Right cardiac atrium (tissue), 5 donors: Measurements from ENCODE around the gene ATP6V1G3. TPM values are rescaled to one million over a fixed set of nuclear protein-coding genes. Genes with fewer than 3 reads are reported as not detected.
A peak's percentile ranks its signal among the peaks of the same experiment; 100 is the strongest.

Experiments used
- ATAC-seq, 2 donors: fragments of 200-7000 bp; cut with Tn5 transposase; one replicate each; pipeline versions ENCODE4 v1.8.0 to v1.9.1; 2020; ENCODE audit warnings: moderate library complexity in 2 of 2, mild to moderate bottlenecking in 1 of 2
- DNase-seq, 3 donors: peaks; one replicate each; pipeline ENCODE4 v3.0.0-alpha.2; 2020
- H3K27ac ChIP-seq: one replicate; pipeline ENCODE4 v1.5.1; 2013; ENCODE audit warnings: mild to moderate bottlenecking, low read length, control low read depth, moderate library complexity
- H3K27me3 ChIP-seq: one replicate; pipeline ENCODE4 v1.6.1; 2013; ENCODE audit not compliant: control insufficient read depth, insufficient read depth
- H3K4me1 ChIP-seq: one replicate; pipeline ENCODE4 v1.6.1; 2013; ENCODE audit warnings: low read length; ENCODE audit not compliant: control insufficient read depth, insufficient read depth
- H3K4me3 ChIP-seq: one replicate; pipeline ENCODE4 v1.5.1; 2013; ENCODE audit warnings: low read length, control low read depth
- H3K9me3 ChIP-seq: one replicate; pipeline ENCODE4 v1.6.1; 2013; ENCODE audit warnings: low read length; ENCODE audit not compliant: control insufficient read depth
- WGBS: extraction: QIAGEN DNeasy Blood & Tissue Kit; methylation state at CpG from one replicate; pipeline ENCODE4 v1.1.7; 2013; 5-methylcytosine and 5-hydroxymethylcytosine counted together
- intact Hi-C, 4 donors: fragments of 100-400 bp; cut with DNase I; formaldehyde crosslinking; loops; one replicate each; pipeline versions ENCODE4 v1.11.0 to v1.14.0; 2022 to 2023
- polyA plus RNA-seq: library from polyadenylated mRNA; stranded (reverse); fragments of 200-250 nt; gene quantifications from one replicate; pipeline ENCODE4 v1.2.3, GENCODE V29; 2013
- total RNA-seq, 4 donors: library from RNA; stranded (reverse); fragmentation: NEBNext Ultra II Directional; extraction: Animal tissue kit (Norgen Biotek cat#: 25700); gene quantifications; one replicate each; pipeline ENCODE4 v1.2.1, GENCODE V29; 2021
- donor health status: healthy with polysubstance abuse.
- donor health status: DM: no; HTN: yes; CAD: no.
- donor health status: DM: no; HTN: no; CAD: no.
- donor health status: DM: no; HTN: yes; CAD: no; lungs with severe emphysema.
- donor health status: DM: yes; HTN: yes; CAD: no.

Gene ATP6V1G3
- total and polyA plus RNA-seq, 5 donors: not detected

DNA sequence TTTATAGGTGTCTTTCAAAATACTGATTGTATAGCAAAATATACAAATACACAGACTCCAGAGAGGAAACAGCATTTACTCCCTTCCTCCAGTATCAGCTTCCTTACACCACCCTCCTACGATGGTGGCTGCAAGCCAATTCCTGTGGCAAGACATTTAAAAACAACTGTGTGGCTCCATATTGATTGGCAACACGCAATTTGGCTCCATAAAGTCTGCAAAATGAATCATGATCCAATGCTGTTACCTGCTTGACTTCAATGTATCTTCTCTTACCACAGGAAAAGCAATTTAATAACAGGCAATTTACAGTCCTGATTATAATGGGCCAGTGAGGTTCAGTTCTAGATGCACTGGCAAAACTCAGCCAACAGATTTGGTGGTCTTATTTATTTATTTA, 19.7 kb upstream of the ATP6V1G3 start:
- WGBS: 30% methylated on average over 2 of the region's 2 CpGs
- H3K4me1 ChIP-seq: no peaks in the 10 kb centered on the region
- ATAC-seq (no peak), DNase-seq (peak in 2 of 3 donors; percentile 25 to 72)
- no peak overlapping the region for H3K27ac ChIP-seq
- no peaks in the 10 kb centered on the region for H3K9me3 ChIP-seq
- H3K4me3 ChIP-seq: no peak overlapping the region
- intact Hi-C loops: no loop called here
- H3K27me3 ChIP-seq: no peaks in the 10 kb centered on the region

GRCh38 chr1:198559362-198559761, 18.9 kb upstream of the ATP6V1G3 start:
- no peak overlapping the region for H3K4me3 ChIP-seq
- no peaks in the 10 kb centered on the region for H3K27me3 ChIP-seq
- H3K27ac ChIP-seq: no peak overlapping the region
- DNase-seq (no peak), ATAC-seq (no peak)
- H3K4me1 ChIP-seq: no peaks in the 10 kb centered on the region
- intact Hi-C loops: no loop called here
- H3K9me3 ChIP-seq: no peaks in the 10 kb centered on the region

DNA sequence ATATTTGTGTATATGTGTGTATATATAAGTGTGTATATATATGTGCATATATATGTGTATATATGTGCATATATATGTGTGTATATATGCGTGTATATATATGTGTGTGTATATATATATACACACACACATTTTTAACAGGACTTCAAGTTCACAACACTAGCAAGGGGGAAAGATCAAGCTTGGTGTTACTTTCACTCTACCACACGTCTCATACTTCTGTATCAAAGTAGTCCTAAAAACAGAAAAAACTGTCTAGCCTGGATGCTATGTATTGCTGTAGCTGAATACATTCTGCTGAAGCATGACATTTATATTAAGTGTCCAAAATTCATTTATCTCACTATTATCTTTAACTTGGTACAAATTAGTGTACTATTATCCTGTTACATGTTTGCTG, 17.9 kb upstream of the ATP6V1G3 start:
- H3K4me1 ChIP-seq: no peaks in the 10 kb centered on the region
- H3K9me3 ChIP-seq: no peaks in the 10 kb centered on the region
- H3K4me3 ChIP-seq: no peak overlapping the region
- DNase-seq (no peak), ATAC-seq (no peak)
- intact Hi-C loops: no loop called here
- no peaks in the 10 kb centered on the region for H3K27me3 ChIP-seq
- 86% methylated on average over 2 of the region's 2 CpGs for WGBS
- no peak overlapping the region for H3K27ac ChIP-seq

DNA sequence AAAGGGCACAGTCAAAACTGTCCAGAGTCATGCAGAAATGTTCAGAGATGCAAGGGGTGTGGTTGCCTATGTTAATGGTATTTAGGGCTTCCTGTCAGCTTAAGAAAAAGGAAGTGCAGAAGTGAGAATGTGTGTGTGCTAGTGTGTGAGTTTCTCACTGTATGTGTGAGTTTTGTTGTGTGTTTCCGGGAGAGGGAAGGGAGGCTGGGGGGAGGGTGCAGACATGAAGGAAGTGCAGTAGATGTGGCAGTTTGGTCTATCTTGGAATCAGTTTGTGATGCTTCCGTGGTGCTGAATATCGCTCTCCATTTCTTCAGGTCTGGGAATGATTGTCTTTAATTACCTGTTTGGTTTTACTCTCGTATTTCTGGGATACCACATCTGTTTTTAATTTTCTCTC, 16.5 kb upstream of the ATP6V1G3 start:
- ATAC-seq (peak; percentile 49 to 50), DNase-seq (peak; percentile 24 to 67 (median 47))
- Histone ChIP-seq H3K27ac (no peak overlapping the region), H3K27me3 (no peaks in the 10 kb centered on the region), H3K4me1 (no peaks in the 10 kb centered on the region), H3K9me3 (no peaks in the 10 kb centered on the region), H3K4me3 (no peak overlapping the region)
- WGBS: 64% methylated on average over 4 of the region's 4 CpGs
- intact Hi-C loops: no loop called here

GRCh38 chr1:198552668-198553416, 12.4 kb upstream of the ATP6V1G3 start:
- WGBS: 91% methylated on average over 2 of the region's 2 CpGs
- DNase-seq (no peak), ATAC-seq (no peak)
- intact Hi-C loops: no loop called here
- Histone ChIP-seq H3K9me3 (no peaks in the 10 kb centered on the region), H3K27ac (no peak overlapping the region), H3K4me3 (no peak overlapping the region), H3K27me3 (no peaks in the 10 kb centered on the region), H3K4me1 (no peaks in the 10 kb centered on the region)

- Histone ChIP-seq H3K4me1 (no peaks in the 10 kb centered on the region), H3K9me3 (no peaks in the 10 kb centered on the region), H3K27me3 (no peaks in the 10 kb centered on the region), H3K27ac (no peak overlapping the region), H3K4me3 (no peak overlapping the region)
- intact Hi-C loops: no loop called here
- WGBS: 60% methylated on average over 4 of the region's 4 CpGs
- ATAC-seq: no peak
- DNase-seq: no peak
These were observed 10.6 kb upstream of the ATP6V1G3 start for GRCh38 chr1:198550941-198551524.

DNA sequence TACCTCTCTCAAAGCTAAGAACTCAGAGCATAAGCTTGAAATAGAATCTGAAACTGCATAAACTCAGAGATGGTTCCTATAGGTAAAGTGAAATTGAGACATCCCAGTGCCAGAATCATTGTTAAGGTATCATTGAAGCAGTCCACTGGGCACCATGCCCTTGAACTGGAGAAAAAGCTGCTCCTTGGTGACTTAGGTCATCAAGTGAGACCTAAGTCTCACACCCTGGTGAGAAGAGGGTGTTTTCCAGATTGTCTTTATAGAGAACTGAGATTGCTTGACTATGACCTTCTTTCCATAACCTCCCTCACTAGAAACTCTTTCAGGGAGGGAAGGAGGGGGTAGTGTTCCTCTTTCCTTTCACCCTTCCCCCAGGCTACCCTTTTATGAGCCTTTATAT, 9.4 kb upstream of the ATP6V1G3 start:
- H3K27me3 ChIP-seq: no peaks in the 10 kb centered on the region
- no peak for DNase-seq
- no peak overlapping the region for H3K27ac ChIP-seq
- H3K9me3 ChIP-seq: no peaks in the 10 kb centered on the region
- no peaks in the 10 kb centered on the region for H3K4me1 ChIP-seq
- intact Hi-C loops: no loop called here
- no peak overlapping the region for H3K4me3 ChIP-seq
- ATAC-seq: no peak

DNA sequence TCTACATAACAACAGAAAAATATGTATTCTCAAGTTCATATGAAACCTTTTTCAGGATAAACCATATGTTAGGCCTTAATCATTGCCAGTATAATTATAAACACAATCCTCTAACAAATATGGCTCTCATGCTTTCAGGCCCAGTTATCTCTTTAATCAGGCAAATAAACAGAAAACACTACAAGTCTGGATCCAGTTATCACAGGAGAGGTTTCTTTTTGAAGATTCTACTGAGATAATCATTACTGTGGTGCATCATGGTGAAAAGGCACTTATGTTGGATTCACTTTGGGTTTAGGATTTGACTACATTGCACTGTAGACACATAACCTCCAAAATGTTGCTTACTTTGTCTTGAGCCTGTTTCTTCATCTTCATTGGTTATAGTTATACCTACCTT, 8.4 kb upstream of the ATP6V1G3 start:
- no peaks in the 10 kb centered on the region for H3K9me3 ChIP-seq
- no peak overlapping the region for H3K4me3 ChIP-seq
- DNase-seq (no peak), ATAC-seq (no peak)
- intact Hi-C loops: no loop called here
- H3K4me1 ChIP-seq: no peaks in the 10 kb centered on the region
- no peaks in the 10 kb centered on the region for H3K27me3 ChIP-seq
- no peak overlapping the region for H3K27ac ChIP-seq

DNA sequence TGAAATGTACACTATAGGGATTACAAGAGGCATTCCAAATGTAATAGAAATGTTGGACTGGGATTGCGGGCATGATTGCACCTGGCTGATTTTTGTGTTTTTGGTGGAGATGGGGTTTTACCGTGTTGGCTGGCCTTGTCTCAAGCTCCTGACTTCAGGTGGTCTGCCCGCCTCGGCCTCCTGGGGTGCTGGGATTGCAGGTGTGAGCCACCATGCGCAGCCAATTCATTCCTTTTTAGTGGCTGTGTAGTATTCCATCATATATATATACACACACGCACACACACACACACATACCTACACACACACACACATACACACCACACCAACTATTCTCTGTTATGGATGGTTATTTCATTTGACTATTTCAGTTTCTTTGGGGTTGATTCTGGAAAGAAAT, 4.7 kb upstream of the ATP6V1G3 start:
- no peaks in the 10 kb centered on the region for H3K27me3 ChIP-seq
- 97% methylated on average over 6 of the region's 6 CpGs for WGBS
- no peak overlapping the region for H3K27ac ChIP-seq
- intact Hi-C loops: no loop called here
- H3K9me3 ChIP-seq: no peaks in the 10 kb centered on the region
- DNase-seq (no peak), ATAC-seq (no peak)
- no peaks in the 10 kb centered on the region for H3K4me1 ChIP-seq
- H3K4me3 ChIP-seq: no peak overlapping the region

DNA sequence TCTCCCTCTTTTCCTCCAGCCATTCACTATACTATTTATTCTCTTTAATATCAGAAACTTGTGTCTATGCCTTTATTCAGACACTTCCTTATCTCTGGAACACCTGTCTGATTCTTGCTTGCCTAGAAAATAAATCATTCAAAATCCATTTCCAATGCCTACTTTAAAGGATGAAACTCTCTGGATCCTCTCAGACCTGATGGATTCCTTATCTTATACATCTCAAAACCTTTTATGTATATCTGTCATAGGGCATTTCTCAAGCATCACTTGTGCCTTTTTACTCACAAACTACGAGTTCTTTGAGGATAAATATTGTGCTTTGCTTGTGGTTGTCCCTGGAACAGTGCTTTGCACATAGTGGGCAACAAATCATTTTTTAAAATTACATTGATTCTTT, 3.8 kb upstream of the ATP6V1G3 start:
- no peak for DNase-seq
- intact Hi-C loops: no loop called here
- Histone ChIP-seq H3K4me3 (no peak overlapping the region), H3K27me3 (no peaks in the 10 kb centered on the region), H3K27ac (no peak overlapping the region), H3K9me3 (no peaks in the 10 kb centered on the region), H3K4me1 (no peaks in the 10 kb centered on the region)
- WGBS: 55% methylated on average over 1 of the region's 1 CpG
- no peak for ATAC-seq

DNA sequence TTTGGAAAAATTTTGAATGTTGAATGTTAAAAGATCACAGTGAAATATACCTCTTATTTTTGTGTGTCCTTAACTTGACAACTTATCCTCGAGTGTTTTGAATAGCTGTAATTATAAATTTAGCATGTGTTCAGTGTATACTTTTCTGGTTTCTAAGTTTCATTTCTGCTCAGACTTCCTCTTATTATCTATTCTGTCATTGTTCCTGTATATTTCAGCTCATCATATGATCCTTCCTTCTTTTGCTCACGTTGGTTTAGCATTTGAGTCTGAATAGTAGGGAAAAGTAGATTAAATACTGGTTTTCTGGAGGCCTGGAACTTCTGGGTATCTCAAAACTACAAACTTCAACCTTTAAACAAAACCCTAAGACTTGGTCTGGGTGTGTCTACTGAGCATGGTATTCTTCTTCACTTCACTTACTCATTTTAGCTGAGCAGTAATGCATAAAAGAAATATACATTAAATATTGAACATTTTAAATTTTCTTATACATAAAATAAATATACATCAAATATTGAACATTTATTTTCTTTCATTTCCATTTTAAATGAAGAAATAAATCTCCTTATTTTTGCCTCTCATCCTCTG, 3.3 kb upstream of the ATP6V1G3 start:
- WGBS: 38% methylated on average over 2 of the region's 2 CpGs
- DNase-seq (no peak), ATAC-seq (no peak)

More for the DNA sequence above, 3.3 kb upstream of the ATP6V1G3 start:
- intact Hi-C loops: no loop called here
- no peak overlapping the region for H3K4me3 ChIP-seq
- no peak overlapping the region for H3K27ac ChIP-seq
- no peaks in the 10 kb centered on the region for H3K27me3 ChIP-seq
- H3K4me1 ChIP-seq: no peaks in the 10 kb centered on the region
- no peaks in the 10 kb centered on the region for H3K9me3 ChIP-seq
